AG04450 (cell line): ENCODE data around the gene RBM19. TPM values are rescaled to one million over a fixed set of nuclear protein-coding genes. Genes with fewer than 3 reads are reported as not detected.

Experiments used
- CTCF ChIA-PET: fragments of 300-600, 350-600 bp; formaldehyde crosslinking; extraction: SDS; loops from one replicate; lab custom pipeline; 2022; ENCODE audit warnings: antibody characterized with exemption, inconsistent platforms; lab: Charles Lee
- POLR2A ChIA-PET: fragments of 350-600 bp; formaldehyde crosslinking; extraction: SDS; loops from one replicate; lab custom pipeline; 2021; ENCODE audit warnings: antibody characterized with exemption, inconsistent platforms; lab: Yijun Ruan, JAX
- DNase-seq: peaks from one replicate; pipeline ENCODE4 v3.0.0-alpha.2; 2011; ENCODE audit warnings: low read depth, low spot score
- H3K27ac ChIP-seq: one replicate; pipeline ENCODE4 v1.5.1; 2012; ENCODE audit warnings: low read depth, low read length, control low read depth
- H3K27me3 ChIP-seq: one replicate; pipeline ENCODE4 v1.6.0; 2012; ENCODE audit warnings: low read length; ENCODE audit not compliant: control insufficient read depth, insufficient read depth
- H3K4me3 ChIP-seq: 2 replicates; pipeline ENCODE4 v1.5.1; 2011; ENCODE audit warnings: mild to moderate bottlenecking, low read depth, low read length, control low read depth
- H3K9me3 ChIP-seq: 2 replicates; pipeline ENCODE4 v1.5.1; 2012; ENCODE audit warnings: low read length; ENCODE audit not compliant: control insufficient read depth, insufficient read depth
- CTCF ChIP-seq: IDR thresholded peaks from 2 replicates; pipeline ENCODE4 v1.5.1; 2011; ENCODE audit warnings: low read depth, low read length, control low read depth, inconsistent platforms
- polyA plus RNA-seq: library from polyadenylated mRNA; depleted of rRNA; stranded (reverse); fragments of >200 nt; gene quantifications from 2 replicates; pipeline ENCODE4 v1.2.3, GENCODE V29; 2011

Gene RBM19
- polyA plus RNA-seq, 1 experiment, result 10.6 TPM

DNA sequence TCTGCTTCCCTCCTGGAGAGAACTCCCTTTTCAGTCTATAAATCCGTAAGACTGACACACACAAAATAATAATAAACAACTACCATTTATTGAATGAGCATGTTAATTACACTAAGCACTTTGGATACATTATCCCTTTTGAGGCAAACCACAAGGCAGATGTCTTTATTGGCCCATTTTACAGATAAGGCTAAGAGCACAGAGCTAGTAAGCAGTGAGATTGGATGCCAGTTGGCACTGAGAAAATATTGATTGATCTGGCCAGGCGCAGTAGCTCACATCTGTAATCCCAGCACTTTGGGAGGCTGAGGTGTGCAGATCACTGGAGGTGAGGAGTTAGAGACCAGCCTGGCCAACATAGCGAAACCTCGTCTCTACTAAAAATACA, 21.9 kb upstream of the RBM19 start:
- Histone ChIP-seq H3K4me3 (no peak overlapping the region), H3K9me3 (no peaks in the 10 kb centered on the region), H3K27ac (no peak overlapping the region), H3K27me3 (peaks cover 13% of the 10 kb centered on the region)
- ChIA-PET CTCF (interaction anchor here (1.0 kb wide), 1 partner anchor 521 kb away, joined by 3 read pairs; no protein-coding TSS in a partner anchor), POLR2A (no interaction called here)
- no peak for TF ChIP-seq CTCF
- DNase-seq, result no peak

- Histone ChIP-seq H3K27me3 (peaks cover 13% of the 10 kb centered on the region), H3K4me3 (no peak overlapping the region), H3K9me3 (no peaks in the 10 kb centered on the region), H3K27ac (no peak overlapping the region)
- ChIA-PET POLR2A (no interaction called here), CTCF (interaction anchor here (1.0 kb wide), 1 partner anchor 521 kb away, joined by 3 read pairs; no protein-coding TSS in a partner anchor)
- DNase-seq, result no peak
- no peak for TF ChIP-seq CTCF
Observed at GRCh38 chr12:113987261-113988063, 21.3 kb upstream of the RBM19 start.

DNA sequence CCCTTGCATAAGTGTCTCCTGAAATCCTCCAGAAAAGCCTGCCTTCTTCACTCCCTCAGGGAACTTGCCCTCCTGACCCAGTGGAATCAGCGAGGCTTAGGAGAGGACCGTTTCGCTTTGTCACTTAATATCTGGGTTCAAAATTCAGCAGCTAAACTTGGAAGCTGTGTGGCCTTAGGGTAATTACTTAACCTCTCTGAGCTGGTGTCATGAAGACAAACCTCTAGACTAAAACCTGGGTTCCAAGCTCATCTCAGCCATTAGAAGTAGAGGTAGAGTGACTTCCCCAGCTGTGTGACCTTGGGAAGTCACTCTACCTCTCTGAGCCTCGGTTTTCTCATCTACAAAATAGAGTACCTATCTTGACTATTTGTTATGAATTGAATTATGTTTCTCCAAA, 18.3 kb upstream of the RBM19 start:
- Histone ChIP-seq H3K4me3 (no peak overlapping the region), H3K27me3 (peaks cover 11% of the 10 kb centered on the region), H3K9me3 (no peaks in the 10 kb centered on the region), H3K27ac (no peak overlapping the region)
- no peak for DNase-seq
- no peak for TF ChIP-seq CTCF
- ChIA-PET POLR2A (no interaction called here), CTCF (interaction anchor here (1.3 to 1.5 kb wide), 2 partner anchors 18 to 491 kb away, joined by 4 to 5 read pairs; partner anchors contain the start of gene RBM19)

DNA sequence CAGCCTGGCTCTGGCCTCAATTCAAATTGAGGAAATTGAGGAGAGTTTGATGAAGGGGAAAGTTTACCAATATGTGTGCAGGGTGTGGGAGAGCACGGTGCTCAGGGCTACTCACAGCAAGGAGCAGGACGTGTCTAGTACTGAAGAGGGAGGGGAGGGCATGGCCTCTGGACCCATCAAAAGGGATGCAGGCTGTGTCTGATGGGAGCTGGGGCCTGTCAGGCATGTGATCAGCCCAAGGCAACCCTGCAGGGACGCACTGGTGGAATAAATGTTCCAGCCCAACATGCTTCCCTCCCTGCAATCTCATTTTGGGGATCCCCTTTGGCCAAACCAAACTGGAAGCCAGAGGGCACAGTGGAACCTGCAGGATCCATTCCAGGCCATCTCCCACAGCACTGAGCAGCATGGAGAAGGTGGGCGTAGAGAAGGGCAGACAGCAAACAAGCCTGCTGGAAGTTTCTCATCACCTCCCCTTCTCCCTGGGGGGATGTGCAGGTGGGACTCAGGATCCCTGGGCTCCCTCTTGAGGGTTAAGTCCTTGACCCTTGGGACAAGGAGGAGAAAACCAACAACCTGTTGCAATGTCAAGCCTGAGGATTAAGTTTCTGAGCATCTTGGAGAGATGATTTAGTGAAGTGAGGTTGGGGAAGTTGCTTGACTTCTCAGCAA, 17.8 kb upstream of the RBM19 start:
- H3K4me3 ChIP-seq, result no peak overlapping the region
- ChIA-PET CTCF (interaction anchor here (1.3 to 2.2 kb wide), 2 partner anchors 17 to 525 kb away, joined by 6 to 15 read pairs; partner anchors contain the start of gene RBM19), POLR2A (no interaction called here)
- no peak for DNase-seq
- peaks cover 11% of the 10 kb centered on the region for H3K27me3 ChIP-seq
- H3K27ac ChIP-seq, result no peak overlapping the region
- no peak for TF ChIP-seq CTCF
- no peaks in the 10 kb centered on the region for H3K9me3 ChIP-seq

DNA sequence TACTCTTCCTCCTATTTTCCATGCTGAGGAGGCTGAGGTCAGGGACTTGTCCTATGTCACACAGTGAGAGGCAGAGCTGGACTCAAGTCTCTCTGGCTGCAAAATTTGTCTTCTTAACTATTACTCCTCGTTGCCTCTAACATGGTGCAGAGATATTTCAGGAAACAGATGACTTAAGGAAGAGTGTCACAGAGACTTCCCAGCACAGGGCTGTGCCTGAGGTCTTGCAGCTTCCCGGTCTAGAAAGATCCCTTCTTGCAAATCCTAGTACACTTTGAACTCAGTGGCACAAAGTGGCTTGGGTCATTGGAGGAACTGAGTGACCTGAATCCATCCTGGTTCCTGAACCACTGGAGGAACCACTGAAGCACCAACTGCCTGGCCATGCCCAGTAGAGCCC, 17.1 kb upstream of the RBM19 start:
- ChIA-PET POLR2A (no interaction called here), CTCF (interaction anchor here (1.3 to 2.2 kb wide), 2 partner anchors 17 to 525 kb away, joined by 6 to 15 read pairs; partner anchors contain the start of gene RBM19)
- no peak for DNase-seq
- TF ChIP-seq CTCF, result no peak
- H3K9me3 ChIP-seq, result no peaks in the 10 kb centered on the region
- no peak overlapping the region for H3K4me3 ChIP-seq
- H3K27ac ChIP-seq, result no peak overlapping the region
- peaks cover 11% of the 10 kb centered on the region for H3K27me3 ChIP-seq
